Activated naive CD8-positive, alpha-beta T cell treated with anti-CD3 and anti-CD28 coated beads, Interleukin-2, amount 50 U/mL, for 24 hours (primary cell): ENCODE results near the gene GADD45A.

Source experiments
- ATAC-seq: fragments of 150-1000 bp; cut with Tn5 transposase; one replicate; pipeline ENCODE4 v1.10.0; 2021
- DNase-seq: peaks from one replicate; pipeline ENCODE4 v3.0.0; 2021
- H3K27ac Mint-ChIP-seq: one replicate; pipeline ENCODE4 v1.8.0; 2021; ENCODE audit warnings: mild to moderate bottlenecking, mixed read lengths
- H3K27me3 Mint-ChIP-seq: one replicate; pipeline ENCODE4 v1.8.0; 2021; ENCODE audit warnings: mixed read lengths
- H3K36me3 Mint-ChIP-seq: one replicate; pipeline ENCODE4 v1.8.0; 2021; ENCODE audit warnings: low read depth, mixed read lengths
- H3K4me1 Mint-ChIP-seq: one replicate; pipeline ENCODE4 v1.8.0; 2021; ENCODE audit warnings: mixed read lengths
- H3K4me3 Mint-ChIP-seq: one replicate; pipeline ENCODE4 v1.8.0; 2021; ENCODE audit warnings: mild to moderate bottlenecking, moderate library complexity, mixed read lengths
- H3K9me3 Mint-ChIP-seq: one replicate; pipeline ENCODE4 v1.8.0; 2021; ENCODE audit warnings: mixed read lengths

Gene GADD45A

GRCh38 chr1:67685067-67685557 is at the start of gene GADD45A:
Gene GADD45A (plus strand): TSS chr1:67685201. CDS start chr1:67685495, 294 bp downstream.
- no peaks in the 10 kb centered on the region for H3K9me3 Mint-ChIP-seq
- peak within 1 kb of the TSS; percentile 92 for H3K4me3 Mint-ChIP-seq
- peak; percentile 92 for DNase-seq
- H3K27me3 Mint-ChIP-seq = no peaks in the 10 kb centered on the region
- peak; percentile 86 for ATAC-seq
- peaks cover 23% of the 10 kb centered on the region for H3K36me3 Mint-ChIP-seq
- H3K27ac Mint-ChIP-seq = peak within 1 kb of the TSS; percentile 95
- H3K4me1 Mint-ChIP-seq = peaks cover 48% of the 10 kb centered on the region

- ATAC-seq (no peak), DNase-seq (no peak)
- H3K27ac Mint-ChIP-seq = no peak overlapping the region
- H3K36me3 Mint-ChIP-seq = no peaks in the 10 kb centered on the region
- H3K4me1 Mint-ChIP-seq = peaks cover 11% of the 10 kb centered on the region
- H3K4me3 Mint-ChIP-seq = no peak overlapping the region
- H3K27me3 Mint-ChIP-seq = no peaks in the 10 kb centered on the region
- H3K9me3 Mint-ChIP-seq = no peaks in the 10 kb centered on the region
Measured at GRCh38 chr1:67636146-67636545, 48.9 kb upstream of the GADD45A start.

- peaks cover 11% of the 10 kb centered on the region for H3K4me1 Mint-ChIP-seq
- no peaks in the 10 kb centered on the region for H3K36me3 Mint-ChIP-seq
- no peaks in the 10 kb centered on the region for H3K9me3 Mint-ChIP-seq
- H3K27ac Mint-ChIP-seq = no peak overlapping the region
- no peak for ATAC-seq
- H3K27me3 Mint-ChIP-seq = no peaks in the 10 kb centered on the region
- no peak for DNase-seq
- H3K4me3 Mint-ChIP-seq = no peak overlapping the region
Measured at GRCh38 chr1:67639361-67639760, 45.6 kb upstream of the GADD45A start.

GRCh38 chr1:67642629-67643028 is 42.4 kb upstream of the GADD45A start:
- no peak overlapping the region for H3K27ac Mint-ChIP-seq
- DNase-seq = no peak

GRCh38 chr1:67644566-67644965 is 40.4 kb upstream of the GADD45A start:
- Mint-ChIP-seq H3K9me3 (no peaks in the 10 kb centered on the region), H3K4me3 (no peak overlapping the region), H3K4me1 (no peaks in the 10 kb centered on the region), H3K36me3 (no peaks in the 10 kb centered on the region), H3K27ac (no peak overlapping the region), H3K27me3 (no peaks in the 10 kb centered on the region)
- ATAC-seq (no peak), DNase-seq (no peak)

More at GRCh38 chr1:67642629-67643028, 42.4 kb upstream of the GADD45A start:
- no peaks in the 10 kb centered on the region for H3K36me3 Mint-ChIP-seq
- ATAC-seq = no peak
- H3K27me3 Mint-ChIP-seq = no peaks in the 10 kb centered on the region
- no peaks in the 10 kb centered on the region for H3K9me3 Mint-ChIP-seq
- no peaks in the 10 kb centered on the region for H3K4me1 Mint-ChIP-seq
- H3K4me3 Mint-ChIP-seq = no peak overlapping the region

GRCh38 chr1:67645495-67646144 is 39.4 kb upstream of the GADD45A start:
- Mint-ChIP-seq H3K4me1 (no peaks in the 10 kb centered on the region), H3K27ac (no peak overlapping the region), H3K4me3 (no peak overlapping the region), H3K9me3 (no peaks in the 10 kb centered on the region), H3K27me3 (no peaks in the 10 kb centered on the region), H3K36me3 (no peaks in the 10 kb centered on the region)
- no peak for ATAC-seq
- no peak for DNase-seq

- H3K4me1 Mint-ChIP-seq = no peaks in the 10 kb centered on the region
- DNase-seq (no peak), ATAC-seq (peak; percentile 82)
Measured at GRCh38 chr1:67646145-67647035, 38.6 kb upstream of the GADD45A start.

GRCh38 chr1:67647036-67647798 is 37.8 kb upstream of the GADD45A start:
- Mint-ChIP-seq H3K4me3 (no peak overlapping the region), H3K4me1 (no peaks in the 10 kb centered on the region), H3K36me3 (no peaks in the 10 kb centered on the region), H3K27me3 (no peaks in the 10 kb centered on the region), H3K9me3 (no peaks in the 10 kb centered on the region), H3K27ac (no peak overlapping the region)
- DNase-seq (no peak), ATAC-seq (no peak)

More at GRCh38 chr1:67646145-67647035, 38.6 kb upstream of the GADD45A start:
- no peaks in the 10 kb centered on the region for H3K36me3 Mint-ChIP-seq
- no peaks in the 10 kb centered on the region for H3K27me3 Mint-ChIP-seq
- no peak overlapping the region for H3K27ac Mint-ChIP-seq
- H3K9me3 Mint-ChIP-seq = no peaks in the 10 kb centered on the region
- H3K4me3 Mint-ChIP-seq = no peak overlapping the region

GRCh38 chr1:67647814-67648358 is 37.1 kb upstream of the GADD45A start:
- Mint-ChIP-seq H3K9me3 (no peaks in the 10 kb centered on the region), H3K4me3 (no peak overlapping the region)
- no peak for ATAC-seq

GRCh38 chr1:67648582-67649326 is 36.2 kb upstream of the GADD45A start:
- ATAC-seq (no peak), DNase-seq (no peak)
- H3K27me3 Mint-ChIP-seq = no peaks in the 10 kb centered on the region
- H3K4me3 Mint-ChIP-seq = no peak overlapping the region
- no peaks in the 10 kb centered on the region for H3K9me3 Mint-ChIP-seq
- no peaks in the 10 kb centered on the region for H3K36me3 Mint-ChIP-seq
- H3K4me1 Mint-ChIP-seq = no peaks in the 10 kb centered on the region
- no peak overlapping the region for H3K27ac Mint-ChIP-seq

More at GRCh38 chr1:67647814-67648358, 37.1 kb upstream of the GADD45A start:
- no peaks in the 10 kb centered on the region for H3K36me3 Mint-ChIP-seq
- H3K4me1 Mint-ChIP-seq = no peaks in the 10 kb centered on the region
- H3K27me3 Mint-ChIP-seq = no peaks in the 10 kb centered on the region
- no peak overlapping the region for H3K27ac Mint-ChIP-seq
- no peak for DNase-seq

- no peaks in the 10 kb centered on the region for H3K4me1 Mint-ChIP-seq
- H3K4me3 Mint-ChIP-seq = no peak overlapping the region
- no peaks in the 10 kb centered on the region for H3K36me3 Mint-ChIP-seq
- H3K27me3 Mint-ChIP-seq = no peaks in the 10 kb centered on the region
- no peak overlapping the region for H3K27ac Mint-ChIP-seq
- H3K9me3 Mint-ChIP-seq = no peaks in the 10 kb centered on the region
- DNase-seq (no peak), ATAC-seq (no peak)
Measured at GRCh38 chr1:67650061-67650460, 34.9 kb upstream of the GADD45A start.

GRCh38 chr1:67651031-67651430 is 34.0 kb upstream of the GADD45A start:
- Mint-ChIP-seq H3K36me3 (no peaks in the 10 kb centered on the region), H3K27me3 (no peaks in the 10 kb centered on the region), H3K4me1 (no peaks in the 10 kb centered on the region), H3K4me3 (no peak overlapping the region), H3K9me3 (no peaks in the 10 kb centered on the region), H3K27ac (no peak overlapping the region)
- no peak for ATAC-seq
- no peak for DNase-seq

- ATAC-seq (no peak), DNase-seq (no peak)
- H3K36me3 Mint-ChIP-seq = no peaks in the 10 kb centered on the region
- H3K27ac Mint-ChIP-seq = no peak overlapping the region
- peaks cover under 1% of the 10 kb centered on the region for H3K27me3 Mint-ChIP-seq
- no peaks in the 10 kb centered on the region for H3K9me3 Mint-ChIP-seq
- no peaks in the 10 kb centered on the region for H3K4me1 Mint-ChIP-seq
- no peak overlapping the region for H3K4me3 Mint-ChIP-seq
Measured at GRCh38 chr1:67652800-67653199, 32.2 kb upstream of the GADD45A start.

- DNase-seq (no peak), ATAC-seq (no peak)
- no peaks in the 10 kb centered on the region for H3K9me3 Mint-ChIP-seq
- no peaks in the 10 kb centered on the region for H3K4me1 Mint-ChIP-seq
- no peak overlapping the region for H3K4me3 Mint-ChIP-seq
- H3K27me3 Mint-ChIP-seq = peaks cover 3% of the 10 kb centered on the region
- no peak overlapping the region for H3K27ac Mint-ChIP-seq
- no peaks in the 10 kb centered on the region for H3K36me3 Mint-ChIP-seq
Measured at GRCh38 chr1:67653304-67653703, 31.7 kb upstream of the GADD45A start.
